Measurements from ENCODE around the gene PPP1R1C.

The PPP1R1C gene

DNA sequence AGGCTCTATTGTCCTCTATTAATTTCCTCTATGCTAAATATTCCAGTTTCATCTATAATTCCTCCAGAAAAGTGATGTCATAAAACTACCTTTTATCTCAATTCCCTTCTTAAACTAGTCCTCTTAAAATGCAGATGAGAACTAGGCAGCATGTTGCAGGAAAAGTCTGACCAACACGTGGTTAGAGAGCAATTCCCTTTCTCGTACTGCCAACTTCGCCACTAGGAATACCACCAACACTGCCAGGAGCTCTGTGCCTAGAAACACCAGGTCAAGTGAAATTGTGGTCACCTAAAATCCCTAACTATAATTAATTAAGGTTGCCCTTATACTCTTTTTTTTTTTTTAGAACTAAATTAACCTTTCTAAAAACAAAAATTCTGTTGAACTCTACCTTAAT, 127.7 kb downstream of the PPP1R1C start:
- DNase-seq (ENCODE audit: low read depth in 3 of 3): no peak

DNA sequence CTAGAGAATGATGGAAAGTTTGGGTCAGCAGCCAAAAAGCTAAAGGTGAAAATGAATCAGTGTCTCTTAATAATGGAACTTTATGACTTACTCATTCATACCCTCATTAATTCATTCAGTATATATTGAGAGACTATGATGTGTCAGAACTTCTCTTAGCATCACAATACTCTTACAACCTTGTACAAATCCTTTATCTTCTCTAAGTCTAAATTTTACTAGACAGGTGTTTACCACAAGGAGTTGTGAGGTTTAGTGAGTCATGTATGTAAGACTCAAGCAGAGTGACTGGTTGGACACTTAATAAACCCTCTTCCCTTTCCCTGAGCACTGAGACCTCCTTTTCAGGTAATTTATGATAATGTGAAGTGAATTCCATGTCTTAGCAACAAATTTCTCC, 129.6 kb downstream of the PPP1R1C start:
- DNase-seq (ENCODE audit: low read depth in 3 of 3): no peak

DNA sequence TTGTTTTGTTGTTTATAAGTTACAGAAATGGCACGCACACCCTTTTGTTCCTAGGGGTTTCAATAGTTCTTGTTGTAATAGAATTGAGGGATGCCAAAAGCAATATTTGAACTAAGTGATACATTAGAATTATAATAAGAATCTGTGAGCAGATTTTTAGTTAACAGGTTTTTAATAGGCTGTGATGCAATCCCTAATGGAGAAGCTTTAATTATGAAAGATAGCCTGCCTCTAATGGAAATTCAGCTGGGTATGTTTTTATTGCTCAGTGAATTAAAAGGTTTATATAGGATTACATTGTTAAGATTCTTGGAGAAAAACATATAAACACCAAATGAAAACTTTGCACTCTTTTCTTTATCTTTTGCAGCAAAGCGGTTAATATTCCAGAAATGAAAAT, 131.1 kb downstream of the PPP1R1C start:
- no peak for DNase-seq (ENCODE audit: low read depth in 3 of 3)

DNA sequence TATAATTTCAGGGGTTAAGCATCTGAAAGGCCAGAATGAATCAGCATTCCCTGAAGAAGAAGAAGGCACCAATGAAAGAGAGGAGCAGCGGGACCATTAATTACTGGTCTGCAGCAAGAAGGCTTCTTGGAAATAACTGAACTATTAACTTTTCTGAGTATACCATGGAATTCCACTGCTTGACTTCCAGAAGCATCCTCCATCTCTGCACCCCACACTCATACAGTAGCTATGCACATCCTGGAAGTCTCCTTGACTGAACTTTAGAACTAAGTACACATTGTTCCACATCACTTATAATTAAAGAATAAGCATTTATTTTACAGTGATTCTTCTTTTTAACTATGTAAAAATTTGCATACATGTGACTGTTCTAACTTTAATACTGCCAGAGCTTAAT, 131.5 kb downstream of the PPP1R1C start:
- no peak for DNase-seq (ENCODE audit: low read depth in 3 of 3)

DNA sequence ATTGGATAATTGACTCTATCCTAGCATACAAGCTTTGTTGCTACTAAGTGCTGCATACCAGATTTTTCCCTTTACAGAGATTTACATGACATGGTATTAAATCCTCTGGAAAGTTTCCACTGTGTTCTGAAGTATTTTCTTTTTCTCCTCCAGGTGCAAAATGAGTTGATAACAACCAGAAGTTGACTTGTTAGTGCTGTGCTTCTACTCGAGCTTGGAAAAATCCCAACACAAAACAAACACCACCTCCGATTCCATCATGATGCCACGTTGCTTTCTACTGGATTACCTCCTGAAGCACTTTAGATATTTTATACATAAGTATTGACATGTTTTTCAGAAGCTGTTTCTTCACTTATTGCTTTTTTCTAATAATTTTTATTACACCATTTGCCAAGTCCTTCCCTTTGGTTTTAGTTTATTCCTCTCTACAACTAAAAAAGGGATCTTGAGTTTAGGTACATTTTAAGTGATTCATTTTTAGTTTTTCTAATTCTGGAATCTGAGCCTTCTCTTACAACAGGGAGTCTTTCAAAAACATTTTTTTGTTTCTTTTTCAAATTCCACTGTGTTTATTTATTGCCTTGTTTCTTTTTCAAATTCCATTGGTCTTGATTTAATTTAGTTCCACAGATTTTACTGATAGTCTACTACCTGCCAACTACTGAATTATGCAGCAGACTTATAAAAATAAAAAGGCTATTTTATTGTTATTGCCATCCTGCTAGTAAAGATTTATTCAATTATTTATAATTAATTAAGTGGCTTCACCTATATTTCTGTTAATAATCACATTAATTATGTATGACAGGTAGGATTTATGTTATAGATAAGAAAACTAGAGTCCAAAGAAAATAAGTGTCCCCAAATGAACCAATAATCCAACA, 143.4 kb downstream of the PPP1R1C start:
- DNase-seq (ENCODE audit: low read depth in 3 of 3): no peak

DNA sequence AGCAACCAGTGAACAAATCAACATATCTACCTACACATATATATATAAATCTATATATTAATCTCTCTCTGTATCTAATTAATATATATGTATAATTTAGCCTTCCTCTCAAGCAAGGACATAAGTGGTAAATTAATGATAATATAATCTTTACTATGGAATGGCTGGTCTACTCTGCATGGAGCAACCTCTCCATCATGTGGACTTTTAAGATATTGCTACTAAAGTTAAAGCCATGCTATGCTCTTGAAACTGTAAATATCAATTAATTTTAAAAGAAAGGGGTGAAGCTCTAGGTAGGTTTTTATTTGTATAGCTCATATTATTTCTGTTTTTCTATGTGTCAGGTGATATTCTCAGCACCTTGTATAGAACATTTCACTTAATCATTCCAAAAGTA, 147.0 kb downstream of the PPP1R1C start:
- DNase-seq (ENCODE audit: low read depth in 3 of 3): no peak

DNA sequence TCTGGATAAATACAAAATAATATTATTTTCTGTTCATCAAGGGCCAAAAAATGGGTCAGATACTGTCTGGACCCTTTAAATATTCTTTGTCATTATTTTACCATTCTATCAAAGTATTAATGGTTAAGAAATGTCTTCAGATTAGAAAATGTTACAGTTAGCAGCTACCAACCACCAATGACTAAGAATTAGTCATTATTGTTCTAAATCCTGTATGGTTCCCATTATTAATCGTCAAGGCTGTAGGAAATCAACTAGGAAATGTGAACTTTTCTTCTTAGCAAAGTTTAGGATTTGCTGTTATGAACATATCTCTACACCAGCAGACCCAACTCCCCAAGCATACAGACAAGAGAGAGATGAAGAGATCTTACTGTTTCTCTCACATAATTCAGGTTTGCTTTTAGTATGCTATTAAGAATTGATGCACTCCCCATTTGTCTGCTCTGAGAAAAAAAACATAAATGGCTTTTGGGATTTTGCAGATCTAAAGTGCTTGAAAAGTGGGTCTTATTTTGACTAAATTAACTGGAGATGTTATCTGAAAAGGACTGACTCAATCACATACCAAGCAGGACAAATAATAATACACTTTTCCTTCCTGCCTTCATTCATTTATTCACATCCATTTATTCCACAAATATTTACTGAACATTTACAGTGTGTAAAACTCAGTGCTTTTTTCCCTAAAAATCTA, 147.7 kb downstream of the PPP1R1C start:
- DNase-seq (ENCODE audit: low read depth in 3 of 3): no peak

DNA sequence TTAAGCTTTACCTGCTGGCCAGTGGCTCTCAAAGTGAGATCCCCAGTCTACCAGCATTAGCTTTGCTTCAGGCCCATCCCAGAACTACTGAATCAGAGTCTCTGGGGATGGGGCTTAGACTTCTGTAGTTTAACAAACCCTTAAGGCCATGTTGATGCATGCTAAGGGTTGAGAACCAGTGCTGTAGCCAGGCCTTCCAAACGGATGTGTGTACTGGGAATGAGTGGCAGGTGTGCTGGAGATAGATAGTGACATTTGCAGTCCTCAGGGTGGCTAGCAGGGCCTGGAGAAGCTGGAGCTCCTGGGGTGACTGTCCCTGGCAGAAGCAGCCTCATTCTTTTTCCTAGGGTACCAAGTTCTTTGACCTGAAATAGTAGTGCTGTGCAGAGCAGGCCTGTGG, 148.5 kb downstream of the PPP1R1C start:
- DNase-seq (ENCODE audit: low read depth in 3 of 3): no peak

DNA sequence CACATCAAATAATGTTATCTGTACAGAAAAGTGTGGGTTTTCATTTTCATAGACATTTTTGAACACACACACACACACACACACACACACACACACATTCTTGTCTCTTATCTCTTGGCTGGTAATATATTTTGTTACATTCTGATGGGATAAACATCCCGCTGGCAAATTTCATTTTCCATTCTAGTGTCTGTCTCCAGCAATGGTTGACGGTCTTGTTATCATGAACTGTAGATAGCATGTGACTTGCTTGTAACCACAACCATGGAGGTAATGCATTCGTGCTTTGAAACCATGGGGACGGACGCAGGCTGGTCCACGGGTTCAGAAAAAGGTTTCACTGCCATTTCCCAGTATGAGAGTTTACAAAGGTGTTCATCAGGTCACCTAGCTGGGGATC, 156.4 kb downstream of the PPP1R1C start:
- no peak for DNase-seq (ENCODE audit: low read depth in 3 of 3)

DNA sequence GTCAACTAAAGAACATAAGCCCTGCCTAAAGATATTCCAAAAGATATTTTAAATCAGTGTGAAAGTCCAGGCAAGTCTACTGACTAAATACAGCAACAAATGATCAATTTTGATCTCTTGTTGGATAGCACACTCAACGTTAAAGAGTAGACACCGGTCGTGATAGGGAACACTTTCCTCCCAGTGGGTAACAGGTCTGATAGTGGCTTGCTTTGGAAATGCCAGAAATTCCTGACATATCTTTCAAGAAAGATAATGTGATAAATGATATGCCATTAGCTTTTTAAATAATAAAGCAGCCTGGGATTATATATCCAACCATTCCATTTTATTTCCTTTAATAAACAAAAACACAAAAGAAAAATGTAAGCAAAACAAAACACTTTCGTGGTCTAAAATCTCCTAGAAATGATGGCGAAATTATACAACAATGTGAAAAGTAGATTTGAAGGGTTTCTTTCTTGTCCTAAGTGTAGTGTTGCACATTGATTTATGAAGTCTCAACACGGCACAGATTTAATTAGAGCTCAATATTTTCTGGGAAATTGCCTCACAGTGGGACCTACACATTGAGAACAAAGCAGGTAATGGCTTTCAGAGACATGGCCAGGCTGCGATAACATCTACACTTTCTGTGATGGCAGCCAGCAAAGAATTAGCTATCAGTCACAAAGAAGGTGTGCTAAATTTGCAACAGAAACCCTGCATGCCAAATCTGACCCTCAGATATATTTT, 158.6 kb downstream of the PPP1R1C start:
- DNase-seq (ENCODE audit: low read depth in 3 of 3): no peak

DNA sequence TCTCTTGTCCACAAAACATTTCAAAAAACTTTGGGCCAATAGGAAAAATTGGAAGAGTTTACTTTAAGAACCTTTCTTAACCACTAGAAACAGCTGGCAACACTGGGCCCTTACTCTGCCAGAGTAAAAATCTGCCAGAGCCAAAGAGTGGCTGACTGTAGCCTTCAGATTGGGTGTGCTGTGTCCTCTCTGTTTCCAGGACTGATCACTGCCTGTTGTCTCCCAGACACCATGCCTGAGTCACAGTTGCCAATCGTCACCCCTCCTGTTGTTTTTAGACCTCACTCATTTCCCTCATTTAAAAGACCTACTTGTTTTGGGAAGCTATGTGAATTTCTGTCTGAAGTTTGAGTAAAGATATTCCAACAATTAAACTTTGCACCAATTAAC, 159.1 kb downstream of the PPP1R1C start:
- DNase-seq (ENCODE audit: low read depth in 3 of 3): no peak

DNA sequence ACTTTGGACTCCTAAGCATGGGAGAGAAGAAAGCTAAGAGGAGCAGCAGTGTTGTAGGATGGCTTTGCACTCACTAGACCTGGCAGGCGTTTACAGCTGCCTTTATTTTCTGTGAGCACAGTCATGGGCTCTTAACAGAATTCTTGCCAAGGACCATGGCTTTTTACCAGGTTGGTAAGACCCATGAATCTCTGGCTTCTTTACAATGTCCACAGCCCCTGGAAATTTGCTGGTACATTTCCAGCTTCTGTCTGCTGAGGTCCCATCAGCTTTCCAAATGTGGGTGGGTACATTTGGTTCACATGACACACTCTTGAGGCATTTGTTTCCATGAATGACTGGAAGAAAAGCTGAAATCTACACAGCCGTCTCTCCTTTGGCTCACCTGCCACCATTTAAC, 162.7 kb downstream of the PPP1R1C start:
- no peak for DNase-seq (ENCODE audit: low read depth in 3 of 3)

DNA sequence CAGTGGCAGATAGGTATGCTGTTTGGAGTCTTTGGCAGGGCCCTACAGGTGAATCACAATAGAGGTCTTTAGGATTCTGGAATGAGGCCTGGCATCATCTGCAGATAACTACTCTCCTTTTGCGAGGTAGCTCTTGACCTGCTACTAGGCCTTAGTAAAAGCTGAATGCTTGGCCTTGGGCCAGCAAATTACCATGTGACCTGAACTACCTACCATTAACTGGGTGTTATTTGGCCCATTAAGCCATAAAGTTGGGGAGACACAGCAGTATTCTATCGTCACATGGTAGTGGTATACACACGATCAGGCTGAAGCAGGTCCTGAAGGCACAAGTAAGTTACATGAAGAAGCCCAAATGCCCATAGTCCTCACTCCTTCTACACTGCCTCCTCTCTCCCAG, 178.2 kb downstream of the PPP1R1C start:
- DNase-seq (ENCODE audit: low read depth in 3 of 3): no peak

DNA sequence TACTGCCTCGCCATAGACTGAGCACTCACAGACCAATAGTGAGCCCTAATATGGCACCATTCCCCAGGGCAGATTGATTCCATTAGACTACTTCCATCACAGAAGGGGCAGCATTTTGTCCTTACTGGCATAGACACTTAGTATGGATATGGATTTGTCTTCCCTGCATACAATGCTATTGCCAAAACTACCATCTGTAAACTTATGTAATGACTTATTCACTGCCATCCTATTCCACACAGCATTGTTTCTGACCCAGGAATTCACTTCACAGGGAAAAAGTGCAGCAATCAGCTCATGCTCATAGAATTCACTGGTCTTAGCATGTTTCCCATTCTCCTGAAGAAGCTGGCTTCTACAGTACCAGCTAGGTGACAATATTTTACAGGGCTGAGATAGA, 179.0 kb downstream of the PPP1R1C start:
- DNase-seq (ENCODE audit: low read depth in 3 of 3): no peak

DNA sequence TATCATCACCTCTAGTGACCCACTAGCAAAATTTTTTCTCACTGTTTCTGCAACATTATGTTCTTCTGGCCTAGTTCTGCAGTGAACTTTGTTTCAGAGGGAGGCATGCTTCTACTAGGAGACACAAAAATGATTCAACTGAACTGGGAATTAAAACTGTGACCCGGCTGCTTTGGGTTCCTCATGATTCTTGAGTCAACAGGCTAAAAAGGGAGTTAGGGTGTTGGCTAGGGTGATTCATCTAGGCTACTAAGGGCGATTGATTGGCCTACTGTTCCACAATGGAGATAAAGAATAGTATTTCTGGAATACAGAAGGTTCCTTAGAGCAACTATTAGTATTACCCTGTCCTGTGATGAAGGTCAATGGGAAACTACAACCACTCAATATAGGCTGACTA, 179.5 kb downstream of the PPP1R1C start:
- DNase-seq (ENCODE audit: low read depth in 3 of 3): no peak

DNA sequence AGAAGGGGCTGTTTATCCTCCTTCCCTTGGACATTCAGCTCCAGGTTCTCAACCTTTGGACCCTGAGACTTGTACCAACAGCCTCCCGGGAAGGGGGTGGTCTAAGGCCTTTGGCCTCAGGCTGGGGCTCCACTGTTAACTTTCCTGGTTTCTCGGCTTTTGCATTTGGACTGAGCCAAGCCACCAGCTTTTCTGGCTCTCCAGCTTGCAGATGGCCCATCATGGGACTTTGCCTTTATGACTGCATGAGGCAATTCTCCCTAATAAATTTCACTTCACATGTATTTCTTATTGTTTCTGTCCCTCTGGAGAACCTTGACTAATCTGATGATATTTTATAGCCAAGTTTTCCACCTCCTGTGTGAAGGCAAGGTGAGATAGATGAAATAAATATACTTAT, 180.8 kb downstream of the PPP1R1C start:
- DNase-seq (ENCODE audit: low read depth in 3 of 3): no peak

DNA sequence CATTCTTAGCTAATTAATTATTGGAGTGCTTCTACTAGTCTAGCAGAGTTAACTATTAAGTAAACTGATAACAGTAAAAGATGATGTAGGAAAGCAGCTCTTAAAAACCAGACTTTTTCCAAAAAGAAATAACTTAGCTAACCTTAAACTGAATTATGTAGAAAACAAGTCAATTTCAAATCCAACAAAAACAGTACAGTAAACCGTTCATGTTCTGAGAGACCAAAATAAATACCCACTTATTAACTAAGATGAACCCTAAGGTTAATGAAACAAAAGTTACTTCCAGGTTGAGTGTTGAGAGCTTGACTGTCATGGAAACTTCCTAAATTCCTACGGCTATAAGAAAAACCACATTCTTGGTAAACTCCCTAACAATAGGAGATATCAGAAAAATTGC, 181.2 kb downstream of the PPP1R1C start:
- DNase-seq (ENCODE audit: low read depth in 3 of 3): no peak
